HG02588 (cell line): ENCODE data around the gene RDH13.
"Not testable (repeated sequence)": the region's sequence is repeated elsewhere in the genome, so short reads cannot be mapped to it uniquely, and the experiment has no call there.

Source experiments
- ATAC-seq: cut with Tn5 transposase; IDR thresholded peaks from one replicate; pipeline ENCODE4 v1.9.1; 2021; ENCODE audit warnings: mild to moderate bottlenecking, moderate library complexity; ENCODE audit not compliant: unreplicated experiment

Gene RDH13

DNA sequence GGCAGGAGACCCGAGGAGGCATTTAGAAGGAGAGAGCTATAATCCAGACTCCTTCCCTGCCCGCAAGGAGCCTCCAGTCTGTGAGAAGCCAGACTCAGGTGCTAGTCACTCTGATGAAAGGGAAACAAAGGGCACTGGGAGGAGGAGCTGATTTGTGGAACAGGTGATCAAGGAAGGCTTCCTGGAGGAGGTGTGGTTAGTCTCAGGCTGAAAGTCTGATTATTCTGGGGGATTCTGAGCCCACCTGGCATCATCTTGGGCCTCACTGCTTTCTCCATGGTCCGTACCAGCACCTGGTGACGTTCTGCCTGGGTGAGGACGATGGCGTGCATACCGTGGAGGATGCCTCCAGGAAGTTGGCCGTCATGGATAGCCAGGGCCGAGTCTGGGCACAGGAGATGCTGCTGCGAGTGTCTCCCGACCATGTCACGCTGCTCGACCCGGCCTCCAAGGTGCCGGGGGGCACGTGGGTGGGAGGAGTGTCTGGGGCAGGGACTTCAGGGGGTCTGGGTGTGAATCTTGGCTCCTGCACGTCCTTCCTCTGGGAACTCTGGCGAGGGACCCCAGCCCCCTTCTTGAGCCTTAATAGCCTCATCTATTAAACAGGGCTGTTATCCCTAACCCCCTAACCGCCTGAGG lies 16.6 kb upstream of the RDH13 start:
- no peak for ATAC-seq

DNA sequence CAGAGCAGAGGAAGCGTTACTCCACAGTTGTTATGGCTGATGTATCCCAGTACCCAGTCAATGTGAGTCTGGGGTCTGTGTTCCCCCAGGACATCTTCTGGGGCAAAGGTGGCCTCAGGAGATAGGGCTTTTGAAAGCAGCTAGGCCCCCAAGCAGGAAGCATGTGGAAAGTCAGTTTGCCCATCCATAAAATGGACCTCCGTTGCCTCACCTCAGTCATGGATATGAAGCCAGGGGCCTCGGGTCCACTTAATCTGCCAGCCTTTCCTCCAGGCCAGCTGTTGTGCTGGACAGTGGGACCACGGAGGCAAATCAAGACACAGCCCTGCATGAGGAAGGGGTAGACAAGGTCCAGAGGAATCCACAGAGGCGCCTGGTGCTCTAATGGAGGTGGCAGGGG lies 16.0 kb upstream of the RDH13 start:
- ATAC-seq = no peak

DNA sequence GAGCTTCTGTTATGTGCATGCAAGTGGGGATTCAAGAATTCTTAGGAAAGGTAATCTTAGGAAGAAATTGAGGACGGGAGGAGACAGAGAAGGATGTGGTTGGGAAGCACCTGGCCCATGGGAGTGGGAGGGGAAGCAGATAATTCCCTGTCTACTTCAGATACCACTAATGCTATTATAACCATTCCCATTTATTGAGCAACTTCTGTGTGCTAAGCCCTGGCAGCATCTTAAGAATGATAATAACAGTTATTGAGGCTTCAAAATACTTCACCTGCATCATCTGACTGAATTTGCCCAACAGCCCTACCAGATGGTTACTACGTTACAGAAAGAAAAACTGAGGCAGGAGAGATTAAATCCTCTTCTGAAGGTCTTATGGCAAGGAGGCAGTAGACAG lies 14.2 kb upstream of the RDH13 start:
- ATAC-seq = no peak

GRCh38 chr19:55076321-55076720 lies 13.4 kb upstream of the RDH13 start:
- no peak for ATAC-seq

GRCh38 chr19:55075371-55075998 lies 12.5 kb upstream of the RDH13 start, which contains the start of gene EPS8L1:
TSS of gene EPS8L1 (plus strand) at chr19:55075869. CDS start at chr19:55076445, 576 bp downstream.
- no peak for ATAC-seq

DNA sequence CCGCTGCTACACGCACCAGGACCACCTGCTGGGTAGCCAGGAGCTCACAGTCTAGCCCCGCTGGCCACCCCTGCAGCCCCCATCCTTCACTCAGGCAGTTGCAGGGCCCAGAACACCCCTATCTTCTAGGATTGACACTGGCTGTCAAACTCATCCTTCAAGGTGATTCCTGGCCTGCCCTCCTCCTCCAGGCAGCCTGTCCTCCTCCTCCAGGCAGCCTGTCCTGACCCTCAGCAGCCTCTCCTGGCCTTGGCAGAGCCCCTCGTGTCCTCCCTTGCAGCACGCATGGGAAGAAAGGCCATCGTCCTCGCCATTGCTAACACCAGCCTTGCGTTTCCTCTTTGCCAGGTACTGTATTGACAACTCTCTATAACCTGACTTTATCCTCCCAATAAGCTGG lies 9.0 kb upstream of the RDH13 start:
- no peak for ATAC-seq

DNA sequence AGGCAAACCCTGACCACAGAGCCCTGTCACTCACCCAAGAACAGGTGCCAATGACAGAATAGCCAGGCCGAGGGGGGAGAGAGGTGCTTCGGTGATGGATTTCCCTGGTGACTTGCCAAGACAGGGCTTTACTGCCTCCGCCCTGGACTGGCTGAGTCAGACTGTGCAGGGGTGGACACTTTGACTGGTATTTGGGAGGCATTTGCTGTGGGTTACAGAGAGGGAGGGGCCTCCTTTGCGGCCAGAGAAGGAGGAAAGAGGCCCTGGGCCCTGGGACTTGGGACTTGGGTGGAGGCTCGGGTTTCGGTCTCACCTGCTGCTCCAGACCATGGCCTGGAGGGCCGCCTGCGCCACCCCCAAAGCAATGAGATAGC lies 8.2 kb upstream of the RDH13 start:
- ATAC-seq = no peak

DNA sequence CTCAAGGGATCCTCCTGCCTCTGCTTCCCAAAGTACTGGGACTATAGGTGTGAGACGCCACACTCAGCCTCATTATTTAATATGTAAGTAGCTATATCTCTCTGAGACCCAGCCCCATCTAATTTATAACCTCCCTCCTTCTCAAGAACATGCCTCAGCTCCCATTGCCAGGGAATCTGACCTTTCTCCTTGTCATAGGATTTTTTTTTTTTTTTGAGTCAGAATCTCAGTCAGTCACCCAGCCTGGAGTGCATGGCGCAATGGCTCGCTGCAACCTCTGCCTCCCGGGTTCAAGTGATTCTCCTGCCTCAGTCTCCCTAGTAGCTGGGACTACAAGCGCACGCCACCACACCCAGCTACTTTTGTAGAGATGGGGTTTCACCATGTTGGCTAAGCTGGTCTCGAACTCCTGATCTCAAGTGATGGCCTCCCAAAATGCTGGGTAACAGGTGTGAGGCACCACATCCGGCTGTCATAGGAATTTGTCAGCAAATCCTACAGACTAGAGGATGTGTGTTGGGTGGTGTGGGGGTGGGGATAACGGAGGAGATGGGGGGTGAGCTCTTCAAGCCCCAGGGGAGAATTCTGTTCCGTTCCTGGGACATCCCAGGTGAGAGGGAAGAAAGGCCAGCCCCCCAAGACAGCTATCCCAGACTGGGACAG lies 7.6 kb upstream of the RDH13 start:
- ATAC-seq = no peak

DNA sequence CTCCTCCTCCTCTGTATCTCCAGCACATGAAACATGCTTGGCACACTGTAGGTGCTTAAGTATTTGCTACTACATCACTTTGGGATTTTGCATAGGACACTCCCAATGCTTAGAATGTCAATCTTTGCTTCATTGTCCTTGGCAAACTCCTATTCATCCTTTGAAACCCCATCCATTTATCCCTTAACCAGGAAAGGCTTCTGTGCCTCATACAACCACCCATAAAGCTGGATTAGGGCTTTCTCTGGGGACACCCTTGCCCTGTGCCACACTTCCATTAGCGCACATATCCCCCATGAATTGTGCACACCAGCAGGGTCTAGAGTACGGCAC lies 6.9 kb upstream of the RDH13 start:
- ATAC-seq = no peak

DNA sequence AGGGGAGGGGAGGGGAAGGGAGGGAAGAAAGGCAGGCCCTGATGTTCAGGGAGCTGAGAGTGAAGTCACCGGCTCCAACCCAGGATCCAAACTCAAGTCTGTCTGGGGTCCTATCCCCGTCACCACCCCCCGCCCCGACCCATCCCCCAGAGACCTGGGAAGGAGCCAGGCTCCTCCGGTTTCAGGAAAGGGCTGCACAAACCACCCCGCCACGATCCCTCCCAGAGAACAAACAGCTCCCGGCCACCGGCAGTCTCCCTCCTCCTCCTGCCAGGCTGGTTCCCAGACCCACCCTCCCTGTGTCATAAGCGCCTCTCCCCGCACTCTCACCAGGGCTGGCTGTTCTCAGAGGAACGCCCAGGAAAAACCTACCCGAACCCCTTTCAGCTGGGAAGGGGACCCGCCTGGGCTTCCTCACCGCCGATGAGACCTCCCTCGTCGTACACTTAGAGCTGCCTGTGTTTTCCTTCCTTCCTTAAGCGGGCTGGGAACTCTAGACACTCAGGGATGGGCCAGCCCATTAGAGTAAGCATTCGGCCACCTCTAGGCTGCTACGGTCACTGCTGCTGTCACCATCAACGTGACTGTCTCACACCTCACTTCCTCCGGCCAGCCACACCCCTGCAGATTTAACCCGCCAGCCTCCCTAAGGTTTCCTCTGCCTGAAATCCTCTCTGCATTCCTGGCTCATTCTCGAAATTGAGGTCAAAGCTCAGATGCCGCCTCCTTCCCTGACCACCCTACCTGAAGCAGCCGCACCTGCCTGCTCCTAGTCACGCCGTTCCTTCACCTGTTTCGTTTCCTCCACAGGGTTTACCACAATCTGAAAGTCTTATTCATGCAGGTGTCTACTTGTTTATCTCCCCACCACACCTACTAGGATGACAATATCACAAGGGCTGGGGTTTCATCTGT lies 6.3 kb upstream of the RDH13 start:
- no peak for ATAC-seq

DNA sequence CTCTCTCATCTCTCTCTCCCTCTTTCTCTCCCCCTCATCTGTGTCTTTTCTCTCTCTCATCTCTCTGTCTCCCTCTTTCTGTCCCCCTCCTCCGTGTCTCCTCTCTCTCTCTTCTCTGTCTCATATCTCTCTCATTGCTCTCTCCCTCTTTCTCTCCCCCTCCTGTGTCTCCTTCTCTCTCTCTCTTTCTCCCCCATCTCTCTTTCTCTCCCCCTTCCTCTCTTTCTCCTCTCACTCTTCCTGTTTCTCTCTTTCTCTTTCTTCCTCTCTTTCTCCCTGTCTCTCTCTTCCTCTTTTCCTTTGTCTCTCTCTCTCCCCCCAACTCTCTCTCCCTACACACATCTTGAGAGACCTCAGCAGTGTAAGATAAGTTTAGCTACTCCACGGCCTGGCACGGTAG lies 4.9 kb upstream of the RDH13 start:
- no peak for ATAC-seq

- no peak for ATAC-seq
Observed at GRCh38 chr19:55066107-55066709, 3.3 kb upstream of the RDH13 start.

GRCh38 chr19:55065516-55065915 lies 2.6 kb upstream of the RDH13 start:
- ATAC-seq = not testable (repeated sequence)

- ATAC-seq = no peak
Observed at GRCh38 chr19:55063492-55063843, 520 bp upstream of the RDH13 start.

- ATAC-seq = not testable (repeated sequence)
Observed at GRCh38 chr19:55060287-55060686, 2.7 kb downstream of the RDH13 start.

DNA sequence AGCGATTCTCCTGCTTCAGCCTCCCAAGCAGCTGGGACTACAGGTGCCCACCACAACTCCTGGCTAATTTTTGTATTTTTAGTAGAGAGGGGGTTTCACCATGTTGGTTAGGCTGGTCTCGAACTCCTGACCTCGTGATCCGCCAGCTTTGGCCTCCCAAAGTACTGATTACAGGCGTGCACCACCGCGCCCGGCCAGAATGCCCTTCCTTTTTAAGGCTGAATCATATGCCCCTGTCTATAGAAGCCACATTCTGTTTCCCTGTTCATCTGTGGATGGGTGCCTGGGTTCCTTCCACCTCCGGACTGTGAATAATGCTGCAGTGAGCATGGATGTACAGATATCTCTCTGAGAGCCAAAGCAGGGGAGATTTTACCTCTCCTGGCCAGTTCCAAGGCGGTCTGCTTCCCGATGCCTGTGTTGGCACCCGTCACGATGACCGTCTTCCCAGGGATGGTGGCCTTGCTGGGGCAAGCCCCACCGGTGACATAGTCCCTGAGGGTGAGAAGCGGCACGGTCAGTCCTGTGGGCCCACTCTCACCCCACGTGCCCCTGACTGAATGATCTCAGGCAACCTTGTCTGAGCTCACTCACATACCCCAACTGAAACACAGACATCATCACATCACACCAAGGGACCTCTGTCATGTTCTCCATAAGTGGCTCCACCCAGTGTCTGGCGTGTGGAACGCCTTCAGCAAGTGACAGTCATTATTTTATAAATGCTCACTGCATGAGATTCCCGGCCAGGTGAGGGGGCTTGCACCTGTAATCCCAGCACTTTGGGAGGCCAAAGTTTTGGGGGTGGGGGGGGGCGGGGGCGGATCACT lies 4.0 kb downstream of the RDH13 start:
- ATAC-seq = no peak

GRCh38 chr19:55056827-55057226 lies 6.1 kb downstream of the RDH13 start:
- ATAC-seq = no peak

GRCh38 chr19:55053735-55054134 lies 9.2 kb downstream of the RDH13 start:
- ATAC-seq = no peak

DNA sequence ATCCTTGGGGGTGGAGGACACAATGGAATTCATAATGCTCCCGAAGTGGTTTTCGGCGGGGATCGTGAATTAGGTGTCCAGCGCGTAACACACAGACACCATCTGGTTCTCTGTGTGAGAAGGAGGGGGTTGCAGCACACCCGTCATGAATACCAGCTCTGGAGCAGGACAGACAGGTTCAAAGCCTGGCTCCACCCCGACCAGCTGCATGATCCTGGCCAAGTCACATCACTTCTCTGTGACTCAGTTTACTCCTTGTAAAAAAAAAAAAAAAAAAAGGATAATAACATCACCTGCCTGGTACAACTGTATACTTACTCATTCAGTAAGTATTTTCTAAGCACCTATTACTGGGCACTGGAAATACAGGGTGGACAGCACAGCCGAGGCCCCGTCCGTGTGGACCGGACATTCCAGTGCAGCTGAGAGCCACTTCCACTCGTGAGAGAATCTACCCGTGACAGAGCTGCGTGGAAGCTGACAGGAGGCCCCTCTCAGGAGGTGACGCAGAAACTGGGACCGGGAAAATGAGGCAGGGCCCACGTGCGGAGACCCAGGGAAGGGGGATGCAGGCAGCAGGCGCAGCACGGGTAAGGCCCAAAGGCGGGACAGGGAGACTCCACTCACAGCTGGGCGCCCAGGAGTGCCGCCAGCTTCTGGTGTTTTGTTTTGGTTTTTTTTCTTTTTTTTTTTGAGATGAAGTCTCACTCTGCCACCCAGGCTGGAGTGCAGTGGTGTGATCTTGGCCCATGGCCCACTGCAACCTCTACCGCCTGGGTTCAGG lies 12.0 kb downstream of the RDH13 start:
- no peak for ATAC-seq

DNA sequence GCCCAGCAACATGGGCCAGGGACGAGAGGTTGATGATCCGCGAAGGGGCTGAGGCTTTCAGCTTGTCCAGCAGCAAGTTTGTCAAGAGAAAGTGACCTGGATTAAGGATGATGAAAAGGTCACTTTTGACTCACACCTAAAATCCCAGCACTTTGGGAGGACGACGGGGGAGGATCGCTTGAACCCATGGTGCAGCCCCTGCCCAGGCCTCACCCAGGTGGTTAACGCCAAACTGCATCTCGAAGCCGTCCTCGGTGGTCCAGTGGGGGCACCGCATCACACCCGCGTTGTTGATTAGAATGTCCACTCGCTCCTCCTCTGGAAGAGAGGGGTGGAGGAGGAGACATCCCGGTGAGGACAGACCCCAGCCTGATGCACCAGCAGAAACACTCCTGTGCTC lies 14.5 kb downstream of the RDH13 start:
- ATAC-seq = no peak
